Keratinocyte (primary cell): ENCODE data around the gene FJX1.

Experiments
- EZH2 ChIP-seq: IDR thresholded peaks from one replicate; pipeline ENCODE4 v1.6.1; 2012; ENCODE audit warnings: inconsistent platforms, mild to moderate bottlenecking, low read length, moderate library complexity
- TF ChIP-seq, protein P1 (sequence below), 3 experiments: IDR thresholded peaks in 1 of 3; conservative IDR thresholded peaks in 1 of 3; optimal IDR thresholded peaks in 1 of 3; 2 replicates in 2 of 3; 3 replicates in 1 of 3; pipeline versions ENCODE3 to v1.5.1; 2011; ENCODE audit warnings: low read length in 3 of 3, mild to moderate bottlenecking in 3 of 3, moderate library complexity in 2 of 3, control low read depth in 1 of 3, inconsistent platforms in 1 of 3; ENCODE audit not compliant: insufficient read depth in 2 of 3; ENCODE audit errors: extremely low read depth in 1 of 3

DNA sequence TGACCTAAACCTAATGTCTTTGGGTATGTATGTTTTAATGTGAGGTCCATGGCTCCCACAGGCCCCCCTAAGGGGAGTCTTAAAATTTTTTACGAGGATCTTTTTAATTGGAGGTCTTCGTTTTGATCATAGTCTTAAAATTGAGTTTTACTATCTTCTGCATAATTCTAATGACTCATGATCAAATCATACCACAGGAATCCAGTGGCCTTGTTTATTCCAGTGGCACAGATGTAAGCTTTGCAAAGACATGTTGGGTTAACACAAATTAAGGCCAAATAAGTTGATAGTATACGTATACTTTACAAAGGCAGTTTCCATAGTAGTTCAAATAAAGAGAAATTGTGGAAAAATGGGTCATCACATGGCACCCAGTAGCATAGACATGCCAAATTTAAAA lies 33.9 kb upstream of the FJX1 start:
- TF ChIP-seq, protein P1, sequence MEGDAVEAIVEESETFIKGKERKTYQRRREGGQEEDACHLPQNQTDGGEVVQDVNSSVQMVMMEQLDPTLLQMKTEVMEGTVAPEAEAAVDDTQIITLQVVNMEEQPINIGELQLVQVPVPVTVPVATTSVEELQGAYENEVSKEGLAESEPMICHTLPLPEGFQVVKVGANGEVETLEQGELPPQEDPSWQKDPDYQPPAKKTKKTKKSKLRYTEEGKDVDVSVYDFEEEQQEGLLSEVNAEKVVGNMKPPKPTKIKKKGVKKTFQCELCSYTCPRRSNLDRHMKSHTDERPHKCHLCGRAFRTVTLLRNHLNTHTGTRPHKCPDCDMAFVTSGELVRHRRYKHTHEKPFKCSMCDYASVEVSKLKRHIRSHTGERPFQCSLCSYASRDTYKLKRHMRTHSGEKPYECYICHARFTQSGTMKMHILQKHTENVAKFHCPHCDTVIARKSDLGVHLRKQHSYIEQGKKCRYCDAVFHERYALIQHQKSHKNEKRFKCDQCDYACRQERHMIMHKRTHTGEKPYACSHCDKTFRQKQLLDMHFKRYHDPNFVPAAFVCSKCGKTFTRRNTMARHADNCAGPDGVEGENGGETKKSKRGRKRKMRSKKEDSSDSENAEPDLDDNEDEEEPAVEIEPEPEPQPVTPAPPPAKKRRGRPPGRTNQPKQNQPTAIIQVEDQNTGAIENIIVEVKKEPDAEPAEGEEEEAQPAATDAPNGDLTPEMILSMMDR (optimal IDR thresholded peaks at IDR 0.05 in 1 of 3, IDR thresholded peaks at IDR 0.05 in 1 of 3, conservative IDR thresholded peaks at IDR 0.05 in 1 of 3; ENCODE audit: extremely low read depth in 1 of 3, insufficient read depth in 2 of 3, low read length in 3 of 3) = no peak
- no peak for TF ChIP-seq EZH2
